DOHH2 (cell line): Measurements from ENCODE around the gene ABCA4.

Source experiments
- H3F3A ChIP-seq: fragments of 200-600 bp; sonication (generic), shearing (Covaris generic); 2 replicates; pipeline ENCODE4 v1.6.0; 2016; ENCODE audit warnings: antibody characterized with exemption, mild to moderate bottlenecking; ENCODE audit not compliant: control insufficient read depth, insufficient read depth
- H3K27ac ChIP-seq: fragments of 200-600 bp; sonication (generic); 2 replicates; pipeline ENCODE4 v1.5.1; 2014; ENCODE audit warnings: low read depth, mild to moderate bottlenecking, low read length, moderate library complexity
- H3K27me3 ChIP-seq: fragments of 200-600 bp; sonication (generic); 2 replicates; pipeline ENCODE4 v1.6.1; 2014; ENCODE audit warnings: mild to moderate bottlenecking, low read length, mixed read lengths; ENCODE audit not compliant: control insufficient read depth
- H3K36me3 ChIP-seq: fragments of 200-600 bp; sonication (generic); 2 replicates; pipeline ENCODE4 v1.6.1; 2014; ENCODE audit warnings: mild to moderate bottlenecking, low read length, moderate library complexity, mixed read lengths; ENCODE audit not compliant: control insufficient read depth
- H3K4me1 ChIP-seq: fragments of 200-600 bp; sonication (generic); 2 replicates; pipeline ENCODE4 v1.6.1; 2014; ENCODE audit warnings: mild to moderate bottlenecking, low read length, mixed read lengths; ENCODE audit not compliant: control insufficient read depth
- H3K4me2 ChIP-seq: fragments of 200-600 bp; sonication (generic); 2 replicates; pipeline ENCODE4 v1.6.0; 2014; ENCODE audit warnings: mild to moderate bottlenecking, low read length, moderate library complexity
- H3K4me3 ChIP-seq: fragments of 200-600 bp; sonication (generic); 2 replicates; pipeline ENCODE4 v1.5.1; 2014; ENCODE audit warnings: mild to moderate bottlenecking, low read length, mixed read lengths
- H3K79me2 ChIP-seq: fragments of 200-600 bp; sonication (generic); 2 replicates; pipeline ENCODE4 v1.6.1; 2014; ENCODE audit warnings: mild to moderate bottlenecking, low read length, mixed read lengths; ENCODE audit not compliant: control insufficient read depth
- H3K9me2 ChIP-seq: fragments of 200-600 bp; sonication (generic); replicated peaks from 2 replicates; pipeline ENCODE4 v1.6.1; 2014; ENCODE audit warnings: mild to moderate bottlenecking, low read length, mixed read lengths; ENCODE audit not compliant: control insufficient read depth
- H3K9me3 ChIP-seq: fragments of 200-600 bp; sonication (generic); 2 replicates; pipeline ENCODE4 v1.6.1; 2014; ENCODE audit warnings: antibody characterized with exemption, low read length, mixed read lengths; ENCODE audit not compliant: control insufficient read depth, insufficient read depth
- H4K20me1 ChIP-seq: fragments of 200-600 bp; sonication (generic); 2 replicates; pipeline ENCODE4 v1.6.0; 2014; ENCODE audit warnings: low read depth, mild to moderate bottlenecking, antibody characterized with exemption, low read length, moderate library complexity; ENCODE audit not compliant: control insufficient read depth, insufficient read depth
- CTCF ChIP-seq: fragments of 200-600 bp; sonication (generic); IDR thresholded peaks from one replicate; pipeline ENCODE4 v1.5.1; 2014; ENCODE audit warnings: antibody characterized with exemption, mild to moderate bottlenecking, low read depth, low read length; ENCODE audit not compliant: poor library complexity, severe bottlenecking
- EZH2phosphoT487 ChIP-seq: fragments of 200-600 bp; sonication (generic); IDR thresholded peaks from 2 replicates; pipeline ENCODE4 v1.6.1; 2017; ENCODE audit warnings: borderline replicate concordance, mild to moderate bottlenecking, antibody characterized with exemption, low read length, moderate library complexity, mixed read lengths

The ABCA4 gene

DNA sequence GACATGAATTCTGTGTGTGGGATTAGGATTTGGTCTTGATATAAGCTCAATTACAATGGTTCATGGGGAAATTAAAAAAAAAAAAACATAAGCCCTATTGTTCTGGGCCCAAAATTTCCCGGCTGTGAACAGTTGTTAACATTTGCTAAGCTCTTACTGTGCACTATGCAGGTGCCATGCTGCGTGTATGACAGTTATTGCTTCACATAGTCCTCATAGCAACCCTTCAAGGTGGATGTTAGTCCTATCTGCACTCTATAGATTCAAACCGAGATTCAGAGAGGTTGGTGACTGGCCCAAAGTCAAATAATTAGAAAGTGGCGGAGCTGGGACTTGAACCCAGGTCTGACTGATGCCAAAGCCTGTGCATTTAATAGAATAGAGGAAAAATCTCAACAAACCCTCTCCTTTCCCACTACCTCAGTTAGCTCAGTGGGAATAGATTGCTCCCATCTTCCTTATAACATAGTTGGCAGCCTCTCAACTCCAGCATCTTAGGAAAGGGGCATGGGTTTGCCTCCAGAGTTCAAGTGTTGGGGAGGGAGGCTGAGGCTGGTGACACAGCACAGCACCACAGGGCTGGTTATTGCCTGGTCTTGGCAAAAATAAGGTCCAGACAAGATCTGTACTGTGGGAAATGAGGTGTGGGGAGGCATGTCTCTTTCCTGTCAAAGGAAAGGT is 156.7 kb downstream of the ABCA4 start:
- peaks cover 3% of the 10 kb centered on the region; the same call in 1 of the 2 replicates for H3K27me3 ChIP-seq
- no peak overlapping the region for H3K27ac ChIP-seq
- H3K4me3 ChIP-seq, result no peak overlapping the region
- no peaks in the 10 kb centered on the region for H3F3A ChIP-seq
- H3K9me3 ChIP-seq, result no peaks in the 10 kb centered on the region
- H3K79me2 ChIP-seq, result no peaks in the 10 kb centered on the region
- no peak overlapping the region for H3K4me2 ChIP-seq
- no peaks in the 10 kb centered on the region for H3K36me3 ChIP-seq
- H4K20me1 ChIP-seq, result no peaks in the 10 kb centered on the region
- no peaks in the 10 kb centered on the region for H3K9me2 ChIP-seq
- no peaks in the 10 kb centered on the region for H3K4me1 ChIP-seq
- TF ChIP-seq EZH2phosphoT487 (no peak), CTCF (no peak)

- Histone ChIP-seq H4K20me1 (no peaks in the 10 kb centered on the region), H3K4me2 (no peak overlapping the region), H3K27me3 (peaks cover 3% of the 10 kb centered on the region; the same call in 1 of the 2 replicates), H3K4me3 (no peak overlapping the region), H3K36me3 (no peaks in the 10 kb centered on the region), H3K27ac (no peak overlapping the region), H3K9me3 (no peaks in the 10 kb centered on the region), H3K79me2 (no peaks in the 10 kb centered on the region), H3K4me1 (no peaks in the 10 kb centered on the region), H3K9me2 (no peaks in the 10 kb centered on the region), H3F3A (no peaks in the 10 kb centered on the region)
- no peak for TF ChIP-seq CTCF
- no peak for TF ChIP-seq EZH2phosphoT487
Measured at GRCh38 chr1:93963585-93963984, 157.4 kb downstream of the ABCA4 start.

- no peaks in the 10 kb centered on the region for H3F3A ChIP-seq
- H3K4me2 ChIP-seq, result no peak overlapping the region
- no peak overlapping the region for H3K27ac ChIP-seq
- H3K9me3 ChIP-seq, result no peaks in the 10 kb centered on the region
- H4K20me1 ChIP-seq, result no peaks in the 10 kb centered on the region
- TF ChIP-seq EZH2phosphoT487 (no peak), CTCF (no peak)
- no peaks in the 10 kb centered on the region for H3K79me2 ChIP-seq
- H3K27me3 ChIP-seq, result peaks cover 3% of the 10 kb centered on the region; the same call in 1 of the 2 replicates
- no peak overlapping the region for H3K4me3 ChIP-seq
- no peaks in the 10 kb centered on the region for H3K36me3 ChIP-seq
- no peaks in the 10 kb centered on the region for H3K4me1 ChIP-seq
- H3K9me2 ChIP-seq, result no peaks in the 10 kb centered on the region
Measured at GRCh38 chr1:93961906-93962305, 159.0 kb downstream of the ABCA4 start.
